Iris pigment epithelial cell (primary cell): ENCODE measurements around the gene FTHL17.

Source experiments
- DNase-seq: peaks from one replicate; pipeline ENCODE4 v3.0.0-alpha.2; 2011; ENCODE audit warnings: low read depth

FTHL17 gene

DNA sequence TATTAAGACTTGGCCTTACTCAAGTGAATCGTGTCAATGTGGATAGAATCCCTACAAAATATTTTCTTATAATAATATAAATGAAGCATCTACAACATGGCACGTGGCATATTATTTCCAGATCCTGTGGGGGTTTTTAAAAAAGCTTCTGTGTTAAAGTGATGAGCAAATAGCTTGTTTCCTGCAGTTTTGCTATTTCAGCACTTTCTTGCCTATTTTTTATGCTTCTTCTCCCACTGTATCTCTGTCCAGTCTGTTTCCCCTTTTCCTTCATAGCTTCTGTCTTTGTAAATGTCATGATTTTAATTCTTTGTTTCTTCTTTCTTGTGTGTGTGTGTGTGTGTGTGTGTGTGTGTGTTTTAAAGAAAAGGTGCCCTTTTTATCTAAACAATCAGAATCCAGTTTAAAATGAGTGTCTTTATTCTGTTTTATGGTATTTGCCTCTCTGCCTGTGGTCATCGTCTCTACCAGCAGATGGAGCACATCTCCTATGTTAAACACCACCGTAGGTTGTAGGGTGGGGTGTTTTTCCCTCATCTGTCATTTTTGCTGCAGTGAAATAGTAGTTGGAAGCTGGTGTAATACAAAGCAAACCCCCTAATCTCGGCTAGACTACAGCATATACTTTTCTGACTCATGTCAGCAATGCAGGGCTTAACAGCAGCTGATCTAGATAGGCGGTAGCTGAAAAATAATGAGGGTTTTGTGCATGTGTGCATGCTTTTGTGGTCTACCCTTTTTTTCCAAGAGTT lies 33.1 kb downstream of the FTHL17 start:
- DNase-seq: peak; percentile 36

DNA sequence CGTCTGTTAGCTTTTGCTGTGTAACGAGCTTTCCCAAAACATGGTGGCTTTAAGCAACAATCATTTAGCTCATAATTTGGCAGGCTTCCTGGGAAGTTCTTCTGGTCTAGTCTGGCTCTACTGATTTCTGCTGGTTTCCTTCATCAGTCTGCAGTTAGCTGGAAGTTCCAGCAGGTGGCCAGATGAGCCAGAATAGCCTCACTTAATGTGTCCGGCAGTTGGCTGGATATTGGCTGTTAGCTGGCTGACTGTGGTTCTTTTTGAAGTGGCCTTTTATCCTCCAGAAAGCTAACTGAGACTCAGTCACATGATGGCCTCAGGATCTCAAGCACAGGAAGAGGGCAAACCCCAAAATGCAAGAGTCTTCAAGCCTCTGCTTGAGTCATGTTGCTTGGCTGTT lies 34.9 kb downstream of the FTHL17 start:
- peak; percentile 56 for DNase-seq

DNA sequence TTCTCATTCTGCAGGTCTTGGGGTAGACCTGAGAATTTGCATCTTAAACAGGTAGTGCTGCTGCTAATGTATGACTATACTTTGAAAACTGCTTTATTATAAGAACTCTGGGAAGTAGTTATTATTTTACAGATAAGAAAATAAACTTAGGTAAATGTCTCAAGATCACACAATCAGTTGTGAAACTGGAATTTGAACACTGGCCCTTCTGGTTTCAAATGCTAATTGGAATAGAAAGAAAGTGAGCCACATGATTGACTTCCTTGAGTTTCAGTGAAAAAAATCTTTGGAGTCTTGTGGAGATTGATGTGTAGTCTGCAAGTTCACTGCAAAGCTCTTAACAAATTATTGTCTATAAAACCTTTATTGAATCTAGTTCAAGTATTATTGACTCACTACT lies 44.5 kb downstream of the FTHL17 start:
- DNase-seq: no peak

DNA sequence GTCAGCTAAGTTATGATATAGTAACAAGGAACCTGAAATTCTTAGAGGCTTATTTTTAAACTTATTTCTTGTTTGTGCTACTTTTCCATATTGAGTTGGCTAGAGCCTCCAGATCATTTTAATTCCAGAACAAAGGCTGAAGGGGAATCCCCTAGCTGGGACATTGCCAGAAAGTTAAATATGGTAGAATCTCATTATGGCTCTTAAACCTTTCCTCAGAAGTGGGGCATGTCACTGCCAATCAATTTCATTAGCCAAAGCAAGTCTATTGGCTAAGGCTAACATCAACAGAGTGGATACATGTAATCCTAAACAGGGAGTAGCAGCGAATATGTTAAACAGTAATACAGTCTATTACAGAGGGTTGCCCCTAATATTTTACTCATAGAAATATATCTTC lies 47.0 kb downstream of the FTHL17 start:
- no peak for DNase-seq

DNA sequence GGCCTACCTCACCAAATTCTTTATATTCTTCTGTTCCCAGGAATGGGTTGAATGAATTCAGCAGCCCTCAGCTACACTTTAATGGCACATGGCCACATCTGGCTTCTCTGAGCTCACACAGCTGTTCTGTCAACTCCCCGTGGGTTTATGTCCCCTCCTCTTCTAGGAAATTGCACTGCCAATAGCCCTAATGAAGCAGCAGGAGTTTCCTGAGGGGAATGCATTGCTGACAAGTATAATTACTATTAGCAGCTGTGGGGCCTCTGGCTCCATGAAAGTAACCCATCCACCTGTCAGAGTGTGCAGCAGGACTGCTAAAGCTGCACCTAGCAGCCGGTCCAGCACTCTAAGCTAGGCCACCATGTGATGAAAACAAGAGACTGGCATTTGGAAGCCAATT lies 50.3 kb downstream of the FTHL17 start:
- DNase-seq: no peak
